ENCODE measurements around the gene CD247. TPM values are rescaled to one million over a fixed set of nuclear protein-coding genes. Genes with fewer than 3 reads are reported as not detected.

CD247 gene
- total RNA-seq, 1 experiment from 2014 or later: 0.97 TPM

GRCh38 chr1:167499664-167500101 is 18.6 kb downstream of the CD247 start:
- CTCF ChIA-PET: no interaction called here
- H3K4me1 Mint-ChIP-seq (ENCODE audit: low read depth, unreplicated experiment): no peaks in the 10 kb centered on the region
- no peak overlapping the region for H3K27ac Mint-ChIP-seq (ENCODE audit: unreplicated experiment)
- intact Hi-C loops (cut with micrococcal nuclease; ENCODE audit: unreplicated experiment): no loop called here
- no peak for TF ChIP-seq CTCF (IDR thresholded peaks at IDR 0.05; ENCODE audit: unreplicated experiment)
- DNase-seq: no peak
- peaks cover 92% of the 10 kb centered on the region for H3K27me3 Mint-ChIP-seq (ENCODE audit: unreplicated experiment)
- no peaks in the 10 kb centered on the region for H3K36me3 Mint-ChIP-seq (ENCODE audit: insufficient read depth, unreplicated experiment)
- no peak overlapping the region for H3K4me3 Mint-ChIP-seq (ENCODE audit: low read depth, unreplicated experiment)
- no peaks in the 10 kb centered on the region for H3K9me3 Mint-ChIP-seq (ENCODE audit: low read depth, unreplicated experiment)
- no TSS peak for BruUV-seq (replicated peaks)

- intact Hi-C loops (cut with micrococcal nuclease; ENCODE audit: unreplicated experiment): no loop called here
- H3K27ac Mint-ChIP-seq (ENCODE audit: unreplicated experiment): no peak overlapping the region
- TF ChIP-seq CTCF (IDR thresholded peaks at IDR 0.05; ENCODE audit: unreplicated experiment): no peak
- no peaks in the 10 kb centered on the region for H3K4me1 Mint-ChIP-seq (ENCODE audit: low read depth, unreplicated experiment)
- H3K36me3 Mint-ChIP-seq (ENCODE audit: insufficient read depth, unreplicated experiment): no peaks in the 10 kb centered on the region
- no peak overlapping the region for H3K4me3 Mint-ChIP-seq (ENCODE audit: low read depth, unreplicated experiment)
- CTCF ChIA-PET: no interaction called here
- DNase-seq: no peak
- H3K9me3 Mint-ChIP-seq (ENCODE audit: low read depth, unreplicated experiment): no peaks in the 10 kb centered on the region
- no TSS peak for BruUV-seq (replicated peaks)
- peaks cover 92% of the 10 kb centered on the region for H3K27me3 Mint-ChIP-seq (ENCODE audit: unreplicated experiment)
Measured at GRCh38 chr1:167499106-167499505, 19.2 kb downstream of the CD247 start.

- H3K9me3 Mint-ChIP-seq (ENCODE audit: low read depth, unreplicated experiment): no peaks in the 10 kb centered on the region
- no peaks in the 10 kb centered on the region for H3K36me3 Mint-ChIP-seq (ENCODE audit: insufficient read depth, unreplicated experiment)
- H3K4me3 Mint-ChIP-seq (ENCODE audit: low read depth, unreplicated experiment): no peak overlapping the region
- intact Hi-C loops (cut with micrococcal nuclease; ENCODE audit: unreplicated experiment): no loop called here
- H3K27ac Mint-ChIP-seq (ENCODE audit: unreplicated experiment): no peak overlapping the region
- no peak for TF ChIP-seq CTCF (IDR thresholded peaks at IDR 0.05; ENCODE audit: unreplicated experiment)
- H3K4me1 Mint-ChIP-seq (ENCODE audit: low read depth, unreplicated experiment): no peaks in the 10 kb centered on the region
- CTCF ChIA-PET: interaction anchor here (0.6 kb wide), 1 partner anchor 71 kb away, joined by 3 read pairs; no protein-coding TSS in a partner anchor
- peaks cover 92% of the 10 kb centered on the region for H3K27me3 Mint-ChIP-seq (ENCODE audit: unreplicated experiment)
- BruUV-seq (replicated peaks): no TSS peak
- DNase-seq: no peak
Measured at GRCh38 chr1:167496797-167497619, 21.3 kb downstream of the CD247 start.

GRCh38 chr1:167493372-167493771 is 25.0 kb downstream of the CD247 start:
- H3K4me3 Mint-ChIP-seq (ENCODE audit: low read depth, unreplicated experiment): no peak overlapping the region
- H3K27ac Mint-ChIP-seq (ENCODE audit: unreplicated experiment): no peak overlapping the region
- BruUV-seq (replicated peaks): no TSS peak
- DNase-seq: no peak
- TF ChIP-seq CTCF (IDR thresholded peaks at IDR 0.05; ENCODE audit: unreplicated experiment): no peak
- H3K27me3 Mint-ChIP-seq (ENCODE audit: unreplicated experiment): peaks cover 70% of the 10 kb centered on the region
- CTCF ChIA-PET: no interaction called here
- no peaks in the 10 kb centered on the region for H3K9me3 Mint-ChIP-seq (ENCODE audit: low read depth, unreplicated experiment)
- no peaks in the 10 kb centered on the region for H3K4me1 Mint-ChIP-seq (ENCODE audit: low read depth, unreplicated experiment)
- no peaks in the 10 kb centered on the region for H3K36me3 Mint-ChIP-seq (ENCODE audit: insufficient read depth, unreplicated experiment)
- intact Hi-C loops (cut with micrococcal nuclease; ENCODE audit: unreplicated experiment): no loop called here
